Neural progenitor cell (in vitro differentiated cells): ENCODE data around the gene CDV3. TPM values are rescaled to one million over a fixed set of nuclear protein-coding genes. Genes with fewer than 3 reads are reported as not detected.
A peak's percentile ranks its signal among the peaks of the same experiment; 100 is the strongest.

ENCODE experiments used
- DNase-seq: peaks from one replicate; pipeline ENCODE4 v3.0.0-alpha.2; 2016; ENCODE audit warnings: low spot score
- H2AFZ ChIP-seq: fragments of 200-600 bp; sonication (generic); replicated peaks from 2 replicates; pipeline ENCODE4 v1.6.1; 2016; ENCODE audit warnings: antibody characterized with exemption
- H3F3A ChIP-seq: fragments of 200-600 bp; sonication (generic); 2 replicates; pipeline ENCODE4 v1.6.1; 2016; ENCODE audit warnings: antibody characterized with exemption, low read depth
- H3K27ac ChIP-seq: fragments of 200-600 bp; sonication (generic); 2 replicates; pipeline ENCODE4 v1.5.1; 2016; ENCODE audit warnings: mild to moderate bottlenecking
- H3K27me3 ChIP-seq: fragments of 200-600 bp; sonication (generic); 2 replicates; pipeline ENCODE4 v1.6.1; 2016; ENCODE audit warnings: mild to moderate bottlenecking, moderate library complexity
- H3K36me3 ChIP-seq: fragments of 200-600 bp; sonication (generic); 2 replicates; pipeline ENCODE4 v1.5.1; 2016
- H3K4me1 ChIP-seq: fragments of 200-600 bp; sonication (generic); 2 replicates; pipeline ENCODE4 v1.6.1; 2016; ENCODE audit warnings: mixed run types
- H3K4me2 ChIP-seq: fragments of 200-600 bp; sonication (generic); 2 replicates; pipeline ENCODE4 v1.6.1; 2016
- H3K4me3 ChIP-seq: fragments of 200-600 bp; sonication (generic); 2 replicates; pipeline ENCODE4 v1.5.1; 2016
- H3K79me2 ChIP-seq: fragments of 200-600 bp; sonication (generic); 2 replicates; pipeline ENCODE4 v1.6.1; 2016; ENCODE audit warnings: low read depth
- H3K9ac ChIP-seq: fragments of 200-600 bp; sonication (generic); 2 replicates; pipeline ENCODE4 v1.6.1; 2016
- H3K9me3 ChIP-seq: fragments of 200-600 bp; sonication (generic); 2 replicates; pipeline ENCODE4 v1.5.1; 2016; ENCODE audit warnings: low read depth
- H4K20me1 ChIP-seq: fragments of 200-600 bp; sonication (generic); 2 replicates; pipeline ENCODE4 v1.6.1; 2016; ENCODE audit warnings: low read depth
- H3K27ac Mint-ChIP-seq: 3 replicates; pipeline ENCODE4 v1.8.0; 2021; ENCODE audit warnings: mixed read lengths
- H3K27me3 Mint-ChIP-seq: 2 replicates; pipeline ENCODE4 v1.8.0; 2022; ENCODE audit warnings: low read depth, mild to moderate bottlenecking, inconsistent platforms, moderate library complexity, mixed read lengths; ENCODE audit not compliant: insufficient read depth
- H3K36me3 Mint-ChIP-seq: 3 replicates; pipeline ENCODE4 v1.8.0; 2021; ENCODE audit warnings: mixed read lengths
- H3K4me1 Mint-ChIP-seq: 3 replicates; pipeline ENCODE4 v1.8.0; 2021; ENCODE audit warnings: mixed read lengths
- H3K4me3 Mint-ChIP-seq: 3 replicates; pipeline ENCODE4 v1.8.0; 2021; ENCODE audit warnings: mild to moderate bottlenecking, moderate library complexity, mixed read lengths
- H3K9me3 Mint-ChIP-seq: 3 replicates; pipeline ENCODE4 v1.8.0; 2020; ENCODE audit warnings: mixed read lengths
- CTCF ChIP-seq: fragments of 200-600 bp; sonication (generic); IDR thresholded peaks from 2 replicates; pipeline ENCODE4 v1.5.1; 2017; ENCODE audit warnings: antibody characterized with exemption, mild to moderate bottlenecking
- EZH2 ChIP-seq: fragments of 200-600 bp; sonication (generic); IDR thresholded peaks from 2 replicates; pipeline ENCODE4 v1.6.1; 2017; ENCODE audit warnings: antibody characterized with exemption, mild to moderate bottlenecking, moderate library complexity
- EZH2phosphoT487 ChIP-seq: fragments of 200-600 bp; sonication (generic); IDR thresholded peaks from 2 replicates; pipeline ENCODE4 v1.6.1; 2017; ENCODE audit warnings: antibody characterized with exemption
- total RNA-seq: library from RNA; depleted of rRNA; stranded (reverse); fragments of >200 nt; gene quantifications from 2 replicates; pipeline ENCODE4 v1.2.3, GENCODE V29; 2015; ENCODE audit warnings: low replicate concordance

CDV3 gene
- total RNA-seq, 1 donor from 2014 or later, result 272 TPM

DNA sequence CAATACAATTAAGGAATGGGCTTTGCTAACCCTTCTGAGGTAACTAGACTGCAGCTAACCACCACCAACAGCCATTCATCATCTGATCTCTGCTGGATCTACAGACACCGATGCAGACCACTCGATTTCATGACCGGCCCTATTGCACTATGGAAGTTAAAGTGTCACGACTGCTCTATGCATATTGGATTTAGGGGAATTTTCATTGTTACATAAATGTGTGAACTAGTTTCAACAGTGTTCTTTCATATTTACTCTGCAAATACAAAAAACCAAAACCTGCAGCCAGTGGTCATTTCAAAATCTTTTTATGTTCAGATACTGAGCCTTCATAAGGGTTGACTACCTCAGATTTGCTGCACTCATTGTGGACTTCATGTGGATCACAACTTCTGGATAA is 14.5 kb downstream of the CDV3 start:
- peaks cover 22% of the 10 kb centered on the region for H3K79me2 ChIP-seq
- H2AFZ ChIP-seq, result no peak overlapping the region
- H3K4me2 ChIP-seq, result no peak overlapping the region
- Mint-ChIP-seq H3K27ac (no peak overlapping the region), H3K4me3 (no peak overlapping the region), H3K9me3 (no peaks in the 10 kb centered on the region), H3K4me1 (peaks cover 2% of the 10 kb centered on the region), H3K27me3 (no peaks in the 10 kb centered on the region), H3K36me3 (peaks cover 37% of the 10 kb centered on the region)
- H3K27me3 ChIP-seq, result no peaks in the 10 kb centered on the region
- H3F3A ChIP-seq, result peaks cover 46% of the 10 kb centered on the region
- H3K9me3 ChIP-seq, result no peaks in the 10 kb centered on the region
- H3K36me3 ChIP-seq, result peaks cover 32% of the 10 kb centered on the region
- TF ChIP-seq CTCF, result no peak
- H4K20me1 ChIP-seq, result peaks cover 56% of the 10 kb centered on the region
- no peak overlapping the region for H3K9ac ChIP-seq
- H3K4me3 ChIP-seq, result no peak overlapping the region
- no peaks in the 10 kb centered on the region for H3K4me1 ChIP-seq
- H3K27ac ChIP-seq, result peak overlapping the region; percentile 15
- DNase-seq, result no peak

DNA sequence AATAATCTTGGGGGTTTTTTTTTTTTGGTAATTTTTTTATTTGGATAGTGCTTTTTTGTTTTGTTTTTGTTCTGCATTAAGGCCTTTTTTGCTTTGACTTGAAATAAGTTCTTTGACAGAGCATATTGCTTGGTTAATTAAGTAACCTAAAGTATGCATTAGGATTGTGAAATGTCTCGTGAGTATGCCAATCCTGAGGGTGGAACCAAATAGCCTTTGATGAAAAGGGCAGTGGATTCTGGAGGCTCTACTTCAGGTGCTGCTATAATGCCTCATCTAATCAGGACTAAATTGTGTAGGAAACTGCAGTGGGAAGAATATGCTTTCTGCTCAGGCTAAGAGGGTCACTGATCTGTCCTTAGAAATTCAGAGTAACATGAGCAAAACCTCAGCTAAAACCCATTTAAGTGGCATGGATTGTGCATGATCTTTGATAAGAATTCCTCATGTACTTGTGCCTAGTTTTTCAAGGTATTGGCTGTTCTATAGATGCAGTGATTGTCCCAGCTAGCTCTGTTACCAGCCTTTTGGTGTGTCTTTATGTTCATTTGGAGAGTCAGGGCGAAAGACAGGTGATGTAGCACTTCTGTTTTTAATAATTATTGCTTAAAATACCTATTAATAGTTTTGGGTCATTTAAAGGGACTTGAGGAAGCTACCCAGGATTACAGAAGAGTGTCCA is 15.4 kb downstream of the CDV3 start:
- no peak for DNase-seq
- Histone ChIP-seq H3K27me3 (no peaks in the 10 kb centered on the region), H3K27ac (peak overlapping the region; percentile 60), H3K36me3 (peaks cover 28% of the 10 kb centered on the region), H3K79me2 (peaks cover 13% of the 10 kb centered on the region), H2AFZ (no peak overlapping the region), H3K4me3 (no peak overlapping the region), H3K4me1 (no peaks in the 10 kb centered on the region), H3K9ac (no peak overlapping the region), H3F3A (peaks cover 46% of the 10 kb centered on the region), H3K9me3 (no peaks in the 10 kb centered on the region), H3K4me2 (no peak overlapping the region), H4K20me1 (peaks cover 47% of the 10 kb centered on the region)
- no peaks in the 10 kb centered on the region for H3K4me1 Mint-ChIP-seq
- no peak overlapping the region for H3K4me3 Mint-ChIP-seq
- H3K36me3 Mint-ChIP-seq, result peaks cover 32% of the 10 kb centered on the region
- no peaks in the 10 kb centered on the region for H3K9me3 Mint-ChIP-seq
- no peaks in the 10 kb centered on the region for H3K27me3 Mint-ChIP-seq
- H3K27ac Mint-ChIP-seq, result no peak overlapping the region
- TF ChIP-seq CTCF (no peak), EZH2 (no peak), EZH2phosphoT487 (no peak)

DNA sequence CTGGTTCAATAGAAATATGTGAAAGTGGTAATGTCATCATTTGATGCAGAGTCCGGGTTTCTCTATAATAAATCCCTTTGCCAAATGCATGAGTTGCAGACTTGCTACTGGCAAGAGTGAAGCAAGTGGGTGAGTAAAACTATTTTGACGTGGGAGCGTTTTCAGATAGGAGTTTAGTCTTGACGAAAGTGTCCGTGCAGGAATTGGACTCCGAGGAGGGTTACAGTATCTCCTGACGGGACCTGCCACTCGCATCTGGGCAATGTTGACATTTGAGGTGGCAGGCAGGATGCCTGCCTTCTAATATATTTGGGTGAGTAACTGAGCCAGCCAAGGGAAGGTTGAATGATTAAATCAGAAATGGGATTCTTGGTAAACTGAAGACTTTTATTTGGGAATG is 16.0 kb downstream of the CDV3 start:
- H3K27me3 Mint-ChIP-seq, result no peaks in the 10 kb centered on the region
- Histone ChIP-seq H3K4me3 (no peak overlapping the region), H4K20me1 (peaks cover 42% of the 10 kb centered on the region), H3K4me2 (no peak overlapping the region), H2AFZ (no peak overlapping the region), H3K79me2 (peaks cover 13% of the 10 kb centered on the region), H3K9me3 (no peaks in the 10 kb centered on the region), H3K4me1 (no peaks in the 10 kb centered on the region), H3F3A (peaks cover 43% of the 10 kb centered on the region), H3K27ac (peak overlapping the region; percentile 60), H3K27me3 (no peaks in the 10 kb centered on the region), H3K36me3 (peaks cover 22% of the 10 kb centered on the region), H3K9ac (no peak overlapping the region)
- no peak for TF ChIP-seq EZH2phosphoT487
- TF ChIP-seq CTCF, result no peak
- TF ChIP-seq EZH2, result no peak
- H3K4me3 Mint-ChIP-seq, result no peak overlapping the region
- H3K36me3 Mint-ChIP-seq, result peaks cover 31% of the 10 kb centered on the region
- H3K9me3 Mint-ChIP-seq, result no peaks in the 10 kb centered on the region
- no peak for DNase-seq
- no peaks in the 10 kb centered on the region for H3K4me1 Mint-ChIP-seq
- no peak overlapping the region for H3K27ac Mint-ChIP-seq
